GM06990 (cell line): ENCODE results near the gene OR11H1.
"Not testable (repeated sequence)": the region's sequence is repeated elsewhere in the genome, so short reads cannot be mapped to it uniquely, and the experiment has no call there.

Experiments used
- DNase-seq: peaks from one replicate; pipeline ENCODE4 v3.0.0-alpha.2; 2011; ENCODE audit not compliant: insufficient read length; ENCODE audit errors: extremely low read depth
- H3K27me3 ChIP-seq: replicated peaks from 2 replicates; pipeline ENCODE4 v1.6.0; 2011; ENCODE audit warnings: low read length; ENCODE audit not compliant: control insufficient read depth, insufficient read depth
- H3K36me3 ChIP-seq: 2 replicates; pipeline ENCODE4 v1.5.1; 2011; ENCODE audit warnings: low read length; ENCODE audit not compliant: control insufficient read depth, insufficient read depth
- H3K4me3 ChIP-seq: replicated peaks from 2 replicates; pipeline ENCODE4 v1.5.1; 2011; ENCODE audit warnings: low read depth, mild to moderate bottlenecking, control low read depth, low read length

OR11H1 gene, protein sequence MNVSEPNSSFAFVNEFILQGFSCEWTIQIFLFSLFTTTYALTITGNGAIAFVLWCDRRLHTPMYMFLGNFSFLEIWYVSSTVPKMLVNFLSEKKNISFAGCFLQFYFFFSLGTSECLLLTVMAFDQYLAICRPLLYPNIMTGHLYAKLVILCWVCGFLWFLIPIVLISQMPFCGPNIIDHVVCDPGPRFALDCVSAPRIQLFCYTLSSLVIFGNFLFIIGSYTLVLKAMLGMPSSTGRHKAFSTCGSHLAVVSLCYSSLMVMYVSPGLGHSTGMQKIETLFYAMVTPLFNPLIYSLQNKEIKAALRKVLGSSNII

DNA sequence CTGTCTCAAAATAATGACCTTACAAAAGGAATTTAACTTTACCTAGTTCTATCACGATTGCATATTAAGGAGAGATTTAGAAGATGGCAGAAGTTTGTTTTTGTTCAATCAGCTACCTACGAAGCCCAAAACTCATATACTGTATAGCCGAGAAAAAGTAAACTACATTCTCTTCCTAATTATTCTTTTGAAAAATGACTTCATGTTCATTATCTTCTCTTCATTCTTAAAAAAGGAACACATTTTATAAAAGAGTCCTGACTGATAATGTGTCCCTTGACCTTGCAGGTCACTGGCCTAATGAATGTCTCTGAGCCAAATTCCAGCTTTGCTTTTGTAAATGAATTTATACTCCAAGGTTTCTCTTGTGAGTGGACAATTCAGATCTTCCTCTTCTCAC, at the start of gene OR11H1:
TSS of gene OR11H1 (plus strand) at position 301 of the 400 bp plus-strand sequence. CDS start at position 301, 0 bp downstream.
- H3K36me3 ChIP-seq, H3K4me3 ChIP-seq, DNase-seq, H3K27me3 ChIP-seq: not testable (repeated sequence)

DNA sequence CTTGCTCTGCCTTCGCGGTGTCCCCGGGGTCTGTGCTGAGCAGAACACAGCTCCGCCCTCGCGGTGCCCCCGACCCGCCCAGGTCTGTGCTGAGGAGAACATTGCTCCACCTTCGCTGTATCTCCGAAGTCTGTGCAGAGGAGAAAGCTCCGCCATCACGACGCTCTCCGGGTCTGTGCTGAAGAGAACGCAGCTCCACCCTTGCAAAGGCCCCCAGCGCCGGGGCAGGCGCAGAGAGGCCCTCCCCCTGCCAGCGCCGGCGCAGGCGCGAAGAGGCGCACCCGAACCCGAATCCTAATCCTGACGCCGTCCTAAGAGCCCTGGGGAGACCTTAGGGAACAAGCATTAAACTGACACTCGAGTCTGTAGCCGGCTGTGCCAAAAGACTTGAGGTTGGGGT, 18.0 kb upstream of the OR11H1 start:
- not testable (repeated sequence) for H3K4me3 ChIP-seq, DNase-seq, H3K36me3 ChIP-seq, H3K27me3 ChIP-seq

DNA sequence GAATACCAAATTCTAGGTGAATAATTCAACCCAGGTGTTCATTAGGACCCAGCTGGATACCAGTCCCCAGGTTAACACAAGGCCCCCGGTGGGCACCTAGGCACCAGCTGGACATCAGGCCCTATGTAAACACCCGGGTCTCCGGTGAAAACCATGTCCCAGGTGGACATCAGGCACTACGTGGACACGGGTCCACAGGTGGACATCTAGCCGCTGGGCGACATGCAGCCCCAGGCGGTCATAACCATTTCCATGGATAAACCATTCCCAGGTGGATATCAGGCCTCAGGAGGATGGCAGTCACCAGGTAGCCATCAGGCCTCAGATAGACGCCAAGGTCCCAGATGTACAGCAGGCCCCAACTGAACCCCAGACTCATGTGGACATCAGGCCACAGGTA, 12.1 kb upstream of the OR11H1 start:
- not testable (repeated sequence) for H3K4me3 ChIP-seq, DNase-seq, H3K27me3 ChIP-seq, H3K36me3 ChIP-seq

DNA sequence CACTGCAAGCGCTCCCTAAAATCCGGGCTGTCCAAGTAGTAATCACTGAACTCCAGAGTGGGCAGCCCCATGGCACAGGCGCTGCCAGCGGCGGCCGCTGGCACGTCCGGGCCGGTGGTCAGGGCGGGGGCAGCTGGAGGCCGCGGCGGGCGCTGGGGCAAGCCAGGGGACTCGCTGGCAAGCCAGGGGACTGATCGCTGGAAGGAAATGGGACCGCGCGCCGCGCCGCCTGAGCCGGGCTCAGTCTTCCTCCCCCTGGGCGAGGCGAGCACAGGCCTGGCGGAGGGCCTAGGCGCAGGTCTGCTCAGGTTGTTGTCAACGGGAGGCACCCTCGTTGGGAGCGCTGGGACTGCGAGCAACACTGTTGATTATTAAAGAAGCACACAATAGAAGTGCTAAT, 25.8 kb downstream of the OR11H1 start:
- H3K36me3 ChIP-seq, DNase-seq, H3K4me3 ChIP-seq, H3K27me3 ChIP-seq: not testable (repeated sequence)

DNA sequence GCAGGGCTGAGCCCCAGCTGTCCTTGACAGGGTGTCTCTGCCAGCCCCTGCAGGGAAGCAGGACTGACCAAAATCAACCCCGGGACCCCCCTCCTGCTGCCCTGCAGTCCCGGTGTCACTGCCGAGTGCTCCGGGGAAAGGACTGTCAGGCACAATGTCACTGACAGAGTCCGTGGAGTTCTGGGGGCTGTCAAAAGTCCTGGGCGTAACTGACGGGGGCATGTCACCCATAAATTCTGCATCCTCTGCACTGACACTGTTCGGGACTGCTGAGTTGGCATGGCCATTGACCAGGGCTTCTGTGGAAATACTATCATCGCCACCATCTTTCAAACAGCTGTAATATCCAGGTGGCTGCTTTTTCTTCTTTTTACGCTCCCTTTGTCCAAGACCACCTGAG, 35.5 kb downstream of the OR11H1 start:
- H3K27me3 ChIP-seq, H3K36me3 ChIP-seq, DNase-seq, H3K4me3 ChIP-seq: not testable (repeated sequence)

DNA sequence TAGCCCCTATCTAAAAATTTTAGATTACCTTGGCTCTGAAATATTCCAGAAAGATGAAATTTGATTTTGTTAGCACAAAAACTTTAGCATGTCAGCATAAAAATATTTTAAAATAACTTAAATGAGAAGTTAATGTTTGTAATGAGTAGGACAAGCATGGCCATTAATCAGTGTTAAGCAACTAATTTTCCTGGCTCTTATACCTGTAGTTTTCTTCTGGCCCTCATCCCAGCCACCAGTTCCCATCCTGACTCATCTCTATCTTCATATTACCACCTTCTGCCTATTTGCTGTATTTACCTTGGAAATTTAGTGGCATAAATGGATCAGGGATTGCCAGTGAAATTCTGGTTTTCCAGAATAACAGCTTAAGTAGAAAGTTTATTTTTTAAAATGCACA, 37.1 kb downstream of the OR11H1 start:
- not testable (repeated sequence) for H3K36me3 ChIP-seq, DNase-seq, H3K4me3 ChIP-seq, H3K27me3 ChIP-seq
